Transverse colon (tissue), 4 donors: ENCODE measurements around the gene RAI2.

Source experiments
- CTCF ChIP-seq, 5 experiments: fragments of 200-600 bp in 3 of 5; fragments of 450-650 bp in 2 of 5; sonication (generic) in 3 of 5; IDR thresholded peaks; 1 replicate in 2 of 5; 2 replicates in 3 of 5; pipeline ENCODE4 v1.5.1; 2016 to 2017; ENCODE audit warnings: antibody characterized with exemption in 5 of 5, inconsistent platforms in 3 of 5, mild to moderate bottlenecking in 2 of 5, moderate library complexity in 1 of 5
- EP300 ChIP-seq: sonication (generic); formaldehyde crosslinking; IDR thresholded peaks from one replicate; pipeline ENCODE4 v1.6.1; 2017; ENCODE audit warnings: antibody characterized with exemption, low read depth
- POLR2A ChIP-seq: fragments of 450-650 bp; IDR thresholded peaks from one replicate; pipeline ENCODE4 v1.6.1; 2016; ENCODE audit warnings: antibody characterized with exemption, mild to moderate bottlenecking, moderate library complexity
- POLR2AphosphoS5 ChIP-seq, 3 donors: sonication (generic); formaldehyde crosslinking; IDR thresholded peaks; one replicate each; pipeline ENCODE4 v1.6.1; 2016; ENCODE audit warnings: antibody characterized with exemption in 3 of 3

DNA sequence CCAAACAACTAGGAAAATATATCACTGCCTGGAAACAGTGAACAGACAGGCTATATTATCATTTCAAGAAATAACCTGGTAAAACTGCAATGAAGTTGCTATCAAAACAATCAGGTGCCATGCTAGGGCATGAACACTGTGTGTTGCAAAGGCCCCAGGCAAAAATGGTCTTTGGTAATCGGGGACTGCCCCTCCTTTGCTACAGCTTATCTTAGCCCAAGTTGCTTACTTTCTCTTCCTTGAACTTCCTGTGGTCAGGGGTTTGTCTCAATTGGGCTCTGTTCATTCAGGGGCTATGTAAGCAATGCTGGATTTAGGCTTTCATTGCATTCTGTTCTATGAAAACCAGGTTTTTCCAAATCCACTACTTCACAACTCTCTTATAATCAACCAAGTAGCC, 93.4 kb downstream of the RAI2 start:
- TF ChIP-seq POLR2AphosphoS5 (IDR thresholded peaks at IDR 0.05), result no peak
- TF ChIP-seq CTCF (IDR thresholded peaks at IDR 0.05), result no peak
- no peak for TF ChIP-seq POLR2A
- TF ChIP-seq EP300, result no peak
